Measurements from ENCODE around the gene KRT83.

Gene KRT83

GRCh38 chr12:52356031-52356761 is 35.0 kb upstream of the KRT83 start:
- no peak for DNase-seq
- H3K9me3 Mint-ChIP-seq, result no peaks in the 10 kb centered on the region
- H3K27me3 Mint-ChIP-seq (ENCODE audit: low read depth, poor library complexity), result peaks cover 21% of the 10 kb centered on the region
- no peak overlapping the region for H3K27ac Mint-ChIP-seq
- no peak overlapping the region for H3K4me3 Mint-ChIP-seq
- no peaks in the 10 kb centered on the region for H3K36me3 Mint-ChIP-seq (ENCODE audit: low read depth)
- TF ChIP-seq CTCF (IDR thresholded peaks at IDR 0.05), result no peak
- no peaks in the 10 kb centered on the region for H3K4me1 Mint-ChIP-seq

GRCh38 chr12:52355176-52355575 is 34.0 kb upstream of the KRT83 start:
- H3K4me1 Mint-ChIP-seq, result no peaks in the 10 kb centered on the region
- H3K36me3 Mint-ChIP-seq (ENCODE audit: low read depth), result no peaks in the 10 kb centered on the region
- DNase-seq, result no peak
- no peak overlapping the region for H3K27ac Mint-ChIP-seq
- no peak overlapping the region for H3K4me3 Mint-ChIP-seq
- no peak for TF ChIP-seq CTCF (IDR thresholded peaks at IDR 0.05)
- no peaks in the 10 kb centered on the region for H3K9me3 Mint-ChIP-seq
- H3K27me3 Mint-ChIP-seq (ENCODE audit: low read depth, poor library complexity), result peaks cover 28% of the 10 kb centered on the region

GRCh38 chr12:52354200-52354599 is 33.0 kb upstream of the KRT83 start:
- no peaks in the 10 kb centered on the region for H3K36me3 Mint-ChIP-seq (ENCODE audit: low read depth)
- no peak overlapping the region for H3K4me3 Mint-ChIP-seq
- no peaks in the 10 kb centered on the region for H3K4me1 Mint-ChIP-seq
- no peak for TF ChIP-seq CTCF (IDR thresholded peaks at IDR 0.05)
- H3K27me3 Mint-ChIP-seq (ENCODE audit: low read depth, poor library complexity), result peaks cover 30% of the 10 kb centered on the region
- DNase-seq, result no peak
- H3K9me3 Mint-ChIP-seq, result no peaks in the 10 kb centered on the region
- H3K27ac Mint-ChIP-seq, result no peak overlapping the region

- Mint-ChIP-seq H3K27ac (no peak overlapping the region), H3K36me3 (ENCODE audit: low read depth) (no peaks in the 10 kb centered on the region), H3K4me3 (no peak overlapping the region)
Observed at GRCh38 chr12:52353766-52354165, 32.6 kb upstream of the KRT83 start.

GRCh38 chr12:52352951-52353350 is 31.8 kb upstream of the KRT83 start:
- peaks cover 30% of the 10 kb centered on the region for H3K27me3 Mint-ChIP-seq (ENCODE audit: low read depth, poor library complexity)
- no peak overlapping the region for H3K4me3 Mint-ChIP-seq
- DNase-seq, result no peak
- no peaks in the 10 kb centered on the region for H3K9me3 Mint-ChIP-seq
- no peaks in the 10 kb centered on the region for H3K4me1 Mint-ChIP-seq
- H3K36me3 Mint-ChIP-seq (ENCODE audit: low read depth), result no peaks in the 10 kb centered on the region
- H3K27ac Mint-ChIP-seq, result no peak overlapping the region
- no peak for TF ChIP-seq CTCF (IDR thresholded peaks at IDR 0.05)

More at GRCh38 chr12:52353766-52354165, 32.6 kb upstream of the KRT83 start:
- no peak for DNase-seq
- no peaks in the 10 kb centered on the region for H3K9me3 Mint-ChIP-seq
- H3K4me1 Mint-ChIP-seq, result no peaks in the 10 kb centered on the region
- no peak for TF ChIP-seq CTCF (IDR thresholded peaks at IDR 0.05)
- peaks cover 30% of the 10 kb centered on the region for H3K27me3 Mint-ChIP-seq (ENCODE audit: low read depth, poor library complexity)

Data from nephron progenitor cell (in vitro differentiated cells).